H9 (cell line): Measurements from ENCODE around the gene APRT. TPM values are rescaled to one million over a fixed set of nuclear protein-coding genes. Genes with fewer than 3 reads are reported as not detected.

Experiments
- DNase-seq: peaks from one replicate; pipeline ENCODE4 v3.0.0-alpha.2; 2017
- H2AFZ ChIP-seq: one replicate; pipeline ENCODE4 v1.6.1; 2013; ENCODE audit warnings: mild to moderate bottlenecking, low read length, control low read depth, moderate library complexity
- H2AK5ac ChIP-seq: 2 replicates; pipeline ENCODE4 v1.6.1; 2013; ENCODE audit warnings: low read length, control low read depth, mixed read lengths; ENCODE audit not compliant: insufficient read length
- H2BK120ac ChIP-seq: one replicate; pipeline ENCODE4 v1.6.1; 2013; ENCODE audit warnings: low read depth, mild to moderate bottlenecking, low read length, control low read depth, inconsistent platforms; ENCODE audit not compliant: poor library complexity, severe bottlenecking
- H2BK12ac ChIP-seq: 2 replicates; pipeline ENCODE4 v1.6.1; 2013; ENCODE audit warnings: low read length, control low read depth, mixed read lengths, low read depth; ENCODE audit not compliant: insufficient read length
- H2BK15ac ChIP-seq: 2 replicates; pipeline ENCODE4 v1.6.1; 2013; ENCODE audit warnings: low read depth, low read length, control low read depth
- H2BK20ac ChIP-seq: one replicate; pipeline ENCODE4 v1.6.1; 2013; ENCODE audit warnings: low read depth, mild to moderate bottlenecking, low read length, control low read depth, inconsistent platforms; ENCODE audit not compliant: poor library complexity, severe bottlenecking
- H2BK5ac ChIP-seq: 2 replicates; pipeline ENCODE4 v1.6.1; 2013; ENCODE audit warnings: low read length, control low read depth, mixed read lengths; ENCODE audit not compliant: insufficient read length
- H3K14ac ChIP-seq: 2 replicates; pipeline ENCODE4 v1.6.1; 2013; ENCODE audit warnings: low read length, control low read depth; ENCODE audit not compliant: insufficient read depth
- H3K18ac ChIP-seq: 2 replicates; pipeline ENCODE4 v1.6.1; 2013; ENCODE audit warnings: low read depth, mild to moderate bottlenecking, mixed read lengths, low read length, control low read depth; ENCODE audit not compliant: insufficient read length
- H3K23ac ChIP-seq: 2 replicates; pipeline ENCODE4 v1.6.1; 2013; ENCODE audit warnings: low read length, control low read depth, mixed read lengths, low read depth; ENCODE audit not compliant: insufficient read length
- H3K23me2 ChIP-seq: 2 replicates; pipeline ENCODE4 v1.6.1; 2013; ENCODE audit warnings: low read depth, mild to moderate bottlenecking, mixed read lengths, low read length, control low read depth; ENCODE audit not compliant: insufficient read length, poor library complexity, severe bottlenecking
- H3K27ac ChIP-seq: 2 replicates; pipeline ENCODE4 v1.5.1; 2013; ENCODE audit warnings: low read length, control low read depth, mixed read lengths, low read depth; ENCODE audit not compliant: insufficient read length
- H3K27me3 ChIP-seq: 2 replicates; pipeline ENCODE4 v1.6.1; 2013; ENCODE audit warnings: low read length, control low read depth, inconsistent platforms; ENCODE audit not compliant: insufficient read depth
- H3K4ac ChIP-seq: 2 replicates; pipeline ENCODE4 v1.6.1; 2013; ENCODE audit warnings: low read depth, mild to moderate bottlenecking, control low read depth, inconsistent platforms, low read length, moderate library complexity
- H3K4me1 ChIP-seq: 2 replicates; pipeline ENCODE4 v1.6.1; 2013; ENCODE audit warnings: low read length, control low read depth, inconsistent platforms; ENCODE audit not compliant: insufficient read depth
- H3K4me2 ChIP-seq: 2 replicates; pipeline ENCODE4 v1.6.1; 2013; ENCODE audit warnings: low read length, control low read depth, mixed read lengths; ENCODE audit not compliant: insufficient read length, insufficient read depth
- H3K56ac ChIP-seq: 2 replicates; pipeline ENCODE4 v1.6.1; 2013; ENCODE audit warnings: low read depth, mild to moderate bottlenecking, mixed read lengths, low read length, control low read depth; ENCODE audit not compliant: insufficient read length
- H3K79me1 ChIP-seq: 2 replicates; pipeline ENCODE4 v1.6.1; 2013; ENCODE audit warnings: low read depth, mild to moderate bottlenecking, moderate library complexity, low read length, control low read depth, inconsistent platforms; ENCODE audit not compliant: insufficient read depth, poor library complexity, severe bottlenecking
- H3K79me2 ChIP-seq: 2 replicates; pipeline ENCODE4 v1.6.1; 2013; ENCODE audit warnings: low read length, control low read depth, inconsistent platforms; ENCODE audit not compliant: insufficient read depth
- H3K9ac ChIP-seq: 2 replicates; pipeline ENCODE4 v1.6.1; 2013; ENCODE audit warnings: low read length, control low read depth, mixed read lengths; ENCODE audit not compliant: insufficient read length; ENCODE audit errors: extremely low read depth
- H3K9me3 ChIP-seq: one replicate; pipeline ENCODE4 v1.6.1; 2013; ENCODE audit warnings: low read depth, low read length, inconsistent platforms; ENCODE audit not compliant: control insufficient read depth
- H3T11ph ChIP-seq: one replicate; pipeline ENCODE4 v1.6.1; 2013; ENCODE audit warnings: mild to moderate bottlenecking, low read length, control low read depth, inconsistent platforms
- H4K20me1 ChIP-seq: one replicate; pipeline ENCODE4 v1.6.1; 2013; ENCODE audit not compliant: control insufficient read depth, insufficient read length, insufficient read depth
- H4K5ac ChIP-seq: 2 replicates; pipeline ENCODE4 v1.6.1; 2013; ENCODE audit warnings: low read depth, mild to moderate bottlenecking, mixed read lengths, low read length, control low read depth; ENCODE audit not compliant: insufficient read length
- H4K8ac ChIP-seq: replicated peaks from 2 replicates; pipeline ENCODE4 v1.6.1; 2013; ENCODE audit warnings: low read length, control low read depth, mixed read lengths, low read depth; ENCODE audit not compliant: insufficient read length
- H4K91ac ChIP-seq: 2 replicates; pipeline ENCODE4 v1.6.1; 2013; ENCODE audit warnings: low read depth, mild to moderate bottlenecking, moderate library complexity, mixed read lengths, low read length, control low read depth; ENCODE audit not compliant: insufficient read length
- H3K27ac Mint-ChIP-seq, 3 experiments: 2 replicates in 2 of 3; 3 replicates in 1 of 3; pipeline ENCODE4 v1.8.0; 2020 to 2021; ENCODE audit warnings: mixed read lengths in 3 of 3, mild to moderate bottlenecking in 1 of 3, moderate library complexity in 1 of 3
- H3K27me3 Mint-ChIP-seq: 2 replicates; pipeline ENCODE4 v1.8.0; 2021; ENCODE audit warnings: low read depth, mild to moderate bottlenecking, moderate library complexity, mixed read lengths
- H3K36me3 Mint-ChIP-seq, 3 experiments: 2 replicates in 2 of 3; 3 replicates in 1 of 3; pipeline ENCODE4 v1.8.0; 2020 to 2021; ENCODE audit warnings: low read depth in 3 of 3, mixed read lengths in 3 of 3; ENCODE audit not compliant: insufficient read depth in 1 of 3
- H3K4me1 Mint-ChIP-seq, 2 experiments: 2 replicates each; pipeline ENCODE4 v1.8.0; 2020; ENCODE audit warnings: mixed read lengths in 2 of 2
- H3K4me3 Mint-ChIP-seq, 2 experiments: 2 replicates in 1 of 2; 3 replicates in 1 of 2; pipeline ENCODE4 v1.8.0; 2020 to 2021; ENCODE audit warnings: mild to moderate bottlenecking in 2 of 2, mixed read lengths in 2 of 2, moderate library complexity in 1 of 2
- H3K9me3 Mint-ChIP-seq, 2 experiments: 2 replicates in 1 of 2; 3 replicates in 1 of 2; pipeline ENCODE4 v1.8.0; 2020; ENCODE audit warnings: mild to moderate bottlenecking in 2 of 2, mixed read lengths in 2 of 2, moderate library complexity in 1 of 2
- CTCF ChIP-seq: fragments of 200-600 bp; sonication (generic); conservative IDR thresholded peaks from 3 replicates; pipeline ENCODE4 v1.8.0; 2021; ENCODE audit warnings: antibody characterized with exemption, mild to moderate bottlenecking
- WGBS: extraction: QIAGEN DNeasy Blood & Tissue Kit; methylation state at CpG from one replicate; pipeline ENCODE4 v1.1.7; 2013; ENCODE audit warnings: missing lambda C conversion rate, low lambda C conversion rate, mixed read lengths; ENCODE audit not compliant: insufficient read length; ENCODE audit errors: extremely low coverage; 5-methylcytosine and 5-hydroxymethylcytosine counted together
- total RNA-seq: library from RNA; stranded (reverse); gene quantifications from 2 replicates; pipeline ENCODE4 v1.2.1, GENCODE V29; 2021

Gene APRT
- total RNA-seq, 1 experiment from 2014 or later = 246 TPM

GRCh38 chr16:88859381-88860091, 47.8 kb upstream of the APRT start:
- no peaks in the 10 kb centered on the region; a peak in 1 of 5 replicates for H3K9me3 Mint-ChIP-seq
- H3K4me3 Mint-ChIP-seq = no peak overlapping the region; a peak in 1 of 5 replicates
- no peaks in the 10 kb centered on the region for H3K4me1 ChIP-seq
- H4K20me1 ChIP-seq = no peaks in the 10 kb centered on the region
- no peak overlapping the region for H4K91ac ChIP-seq
- H2AK5ac ChIP-seq = no peak overlapping the region
- H3K18ac ChIP-seq = no peak overlapping the region
- H2BK15ac ChIP-seq = no peak overlapping the region
- H3K27ac Mint-ChIP-seq = no peak overlapping the region
- no peaks in the 10 kb centered on the region for H3K27me3 ChIP-seq
- H3K79me1 ChIP-seq = no peaks in the 10 kb centered on the region
- H2BK5ac ChIP-seq = no peak overlapping the region
- no peak overlapping the region for H3K9ac ChIP-seq
- H2BK120ac ChIP-seq = no peak overlapping the region
- no peak for DNase-seq
- no peak overlapping the region for H2BK20ac ChIP-seq
- WGBS = no CpG with 5 or more reads among the region's 20 CpGs
- no peak overlapping the region for H3K14ac ChIP-seq
- H3K27ac ChIP-seq = no peak overlapping the region
- H3K36me3 Mint-ChIP-seq = peaks cover 19 to 29% (median 22%) of the 10 kb centered on the region in 3 experiments
- no peak overlapping the region for H3T11ph ChIP-seq
- H2AFZ ChIP-seq = no peak overlapping the region
- H3K9me3 ChIP-seq = no peaks in the 10 kb centered on the region
- H3K27me3 Mint-ChIP-seq = no peaks in the 10 kb centered on the region
- no peak overlapping the region for H4K8ac ChIP-seq
- no peak overlapping the region for H4K5ac ChIP-seq
- no peak overlapping the region for H2BK12ac ChIP-seq
- H3K4ac ChIP-seq = no peak overlapping the region
- H3K23me2 ChIP-seq = peaks cover 8% of the 10 kb centered on the region
- no peaks in the 10 kb centered on the region for H3K79me2 ChIP-seq
- no peak for TF ChIP-seq CTCF
- peaks cover 9 to 18% of the 10 kb centered on the region in 2 experiments for H3K4me1 Mint-ChIP-seq
- no peak overlapping the region for H3K23ac ChIP-seq
- H3K56ac ChIP-seq = no peak overlapping the region
- no peak overlapping the region for H3K4me2 ChIP-seq
